Calu3 (cell line): ENCODE data around the gene PELI3. TPM values are rescaled to one million over a fixed set of nuclear protein-coding genes. Genes with fewer than 3 reads are reported as not detected.

Experiments used
- BruUV-seq: library from RNA; stranded (reverse); fragments of 400-500 nt; replicated peaks from 2 replicates; lab custom pipeline; 2021; lab: Mats Ljungman, UMichigan
- CTCF ChIA-PET: fragments of 300-600 bp; sonication (Branson Sonifier 250); formaldehyde crosslinking; loops from one replicate; lab custom pipeline; 2022; ENCODE audit warnings: antibody characterized with exemption; lab: Charles Lee
- DNase-seq: peaks from one replicate; pipeline ENCODE4 v3.0.0; 2022
- H3K27ac Mint-ChIP-seq: one replicate; pipeline ENCODE4 v1.8.0; 2022; ENCODE audit warnings: mixed read lengths; ENCODE audit not compliant: unreplicated experiment
- H3K27me3 Mint-ChIP-seq: one replicate; pipeline ENCODE4 v1.8.0; 2022; ENCODE audit warnings: mixed read lengths; ENCODE audit not compliant: unreplicated experiment
- H3K36me3 Mint-ChIP-seq: one replicate; pipeline ENCODE4 v1.8.0; 2022; ENCODE audit warnings: mild to moderate bottlenecking, moderate library complexity, mixed read lengths; ENCODE audit not compliant: insufficient read depth, unreplicated experiment
- H3K4me1 Mint-ChIP-seq: one replicate; pipeline ENCODE4 v1.8.0; 2022; ENCODE audit warnings: mild to moderate bottlenecking, low read depth, mixed read lengths; ENCODE audit not compliant: unreplicated experiment
- H3K4me3 Mint-ChIP-seq: one replicate; pipeline ENCODE4 v1.8.0; 2022; ENCODE audit warnings: mild to moderate bottlenecking, low read depth, moderate library complexity, mixed read lengths; ENCODE audit not compliant: unreplicated experiment
- H3K9me3 Mint-ChIP-seq: one replicate; pipeline ENCODE4 v1.8.0; 2022; ENCODE audit warnings: low read depth, mixed read lengths; ENCODE audit not compliant: unreplicated experiment
- CTCF ChIP-seq: fragments of 200-600 bp; IDR thresholded peaks from one replicate; pipeline ENCODE4 v1.8.0; 2022; ENCODE audit warnings: antibody characterized with exemption; ENCODE audit not compliant: unreplicated experiment
- intact Hi-C: fragments of 100-400 bp; cut with micrococcal nuclease; formaldehyde crosslinking; loops from one replicate; pipeline ENCODE4 v1.10.0; 2022; ENCODE audit not compliant: unreplicated experiment
- total RNA-seq: library from RNA; stranded (reverse); gene quantifications from 2 replicates; pipeline ENCODE4 v1.2.3, GENCODE V29; 2022

The PELI3 gene
- total RNA-seq, 1 experiment from 2014 or later, result 7.6 TPM

- no peak for DNase-seq
- H3K27me3 Mint-ChIP-seq, result no peaks in the 10 kb centered on the region
- no peak overlapping the region for H3K4me3 Mint-ChIP-seq
- no TSS peak for BruUV-seq
- intact Hi-C loops, result no loop called here
- H3K4me1 Mint-ChIP-seq, result peaks cover 8% of the 10 kb centered on the region
- H3K9me3 Mint-ChIP-seq, result no peaks in the 10 kb centered on the region
- no peak overlapping the region for H3K27ac Mint-ChIP-seq
- peaks cover 31% of the 10 kb centered on the region for H3K36me3 Mint-ChIP-seq
- TF ChIP-seq CTCF, result no peak
- CTCF ChIA-PET, result interaction anchor here (1.2 to 1.7 kb wide), 2 partner anchors 8 to 10 kb away, joined by 4 to 5 read pairs; partner anchors contain the start of gene DPP3
Measured at GRCh38 chr11:66470015-66470414, 3.3 kb downstream of the PELI3 start.

- intact Hi-C loops, result no loop called here
- Mint-ChIP-seq H3K4me1 (peaks cover 8% of the 10 kb centered on the region), H3K27ac (no peak overlapping the region), H3K4me3 (no peak overlapping the region), H3K27me3 (no peaks in the 10 kb centered on the region), H3K36me3 (peaks cover 29% of the 10 kb centered on the region), H3K9me3 (no peaks in the 10 kb centered on the region)
- no TSS peak for BruUV-seq
- no peak for TF ChIP-seq CTCF
- CTCF ChIA-PET, result interaction anchor here (1.2 kb wide), 1 partner anchor 9 kb away, joined by 4 read pairs; the partner anchor contains the start of gene DPP3
- no peak for DNase-seq
Measured at GRCh38 chr11:66471142-66471541, 4.4 kb downstream of the PELI3 start.

GRCh38 chr11:66472054-66472453 is 5.3 kb downstream of the PELI3 start:
- DNase-seq, result no peak
- peaks cover 7% of the 10 kb centered on the region for H3K4me1 Mint-ChIP-seq
- no TSS peak for BruUV-seq
- no peak for TF ChIP-seq CTCF
- no peak overlapping the region for H3K27ac Mint-ChIP-seq
- no peaks in the 10 kb centered on the region for H3K27me3 Mint-ChIP-seq
- H3K36me3 Mint-ChIP-seq, result peaks cover 26% of the 10 kb centered on the region
- CTCF ChIA-PET, result no interaction called here
- H3K9me3 Mint-ChIP-seq, result no peaks in the 10 kb centered on the region
- H3K4me3 Mint-ChIP-seq, result no peak overlapping the region
- intact Hi-C loops, result no loop called here

- BruUV-seq, result no TSS peak
- Mint-ChIP-seq H3K4me1 (no peaks in the 10 kb centered on the region), H3K9me3 (no peaks in the 10 kb centered on the region), H3K27me3 (no peaks in the 10 kb centered on the region), H3K27ac (no peak overlapping the region), H3K4me3 (no peak overlapping the region), H3K36me3 (peaks cover 23% of the 10 kb centered on the region)
- DNase-seq, result no peak
- CTCF ChIA-PET, result no interaction called here
- intact Hi-C loops, result no loop called here
- no peak for TF ChIP-seq CTCF
Measured at GRCh38 chr11:66473167-66473566, 6.5 kb downstream of the PELI3 start.
